WTC11 (cell line): ENCODE results near the gene SRGN. TPM values are rescaled to one million over a fixed set of nuclear protein-coding genes. Genes with fewer than 3 reads are reported as not detected.

ENCODE experiments used
- ATAC-seq: fragments of 200-7000 bp; cut with Tn5 transposase; 2 replicates; pipeline ENCODE4 v1.10.0; 2021; ENCODE audit warnings: mild to moderate bottlenecking, moderate library complexity
- CTCF ChIA-PET: fragments of 300-600 bp; sonication (Branson Sonifier 250); formaldehyde crosslinking; loops from one replicate; lab custom pipeline; 2021; ENCODE audit warnings: antibody characterized with exemption; lab: Charles Lee
- POLR2A ChIA-PET: fragments of 350-600 bp; sonication (Branson Sonifier 250); formaldehyde crosslinking; loops from one replicate; lab custom pipeline; 2021; ENCODE audit warnings: antibody characterized with exemption; lab: Charles Lee
- DNase-seq: peaks from one replicate; pipeline ENCODE4 v3.0.0; 2021; ENCODE audit warnings: low spot score
- H3K27ac Mint-ChIP-seq: 2 replicates; pipeline ENCODE4 v1.8.0; 2021; ENCODE audit warnings: mixed read lengths
- H3K27me3 Mint-ChIP-seq: 2 replicates; pipeline ENCODE4 v1.8.0; 2021; ENCODE audit warnings: low read depth, mild to moderate bottlenecking, moderate library complexity, mixed read lengths
- H3K36me3 Mint-ChIP-seq: 2 replicates; pipeline ENCODE4 v1.8.0; 2021; ENCODE audit warnings: mixed read lengths
- H3K4me1 Mint-ChIP-seq: 2 replicates; pipeline ENCODE4 v1.8.0; 2022; ENCODE audit warnings: mixed read lengths
- H3K4me3 Mint-ChIP-seq: 2 replicates; pipeline ENCODE4 v1.8.0; 2021; ENCODE audit warnings: mild to moderate bottlenecking, moderate library complexity, mixed read lengths
- H3K9me3 Mint-ChIP-seq: 2 replicates; pipeline ENCODE4 v1.8.0; 2021; ENCODE audit warnings: mixed read lengths
- ARID4B ChIP-seq: sonication (generic); formaldehyde crosslinking; IDR thresholded peaks from 2 replicates; pipeline ENCODE4 v1.8.0; 2023; ENCODE audit warnings: missing genetic modification reagents, mild to moderate bottlenecking, borderline replicate concordance
- ATF1 ChIP-seq: sonication (generic); formaldehyde crosslinking; IDR thresholded peaks from 2 replicates; pipeline ENCODE4 v1.8.1; 2023; ENCODE audit warnings: mild to moderate bottlenecking, moderate library complexity, missing genetic modification reagents
- E2F1 ChIP-seq: sonication (generic); formaldehyde crosslinking; IDR thresholded peaks from 2 replicates; pipeline ENCODE4 v1.8.0; 2022; ENCODE audit warnings: mild to moderate bottlenecking, missing genetic modification reagents
- E2F5 ChIP-seq: sonication (generic); formaldehyde crosslinking; IDR thresholded peaks from 2 replicates; pipeline ENCODE4 v1.8.1; 2022; ENCODE audit warnings: mild to moderate bottlenecking, moderate library complexity, missing genetic modification reagents
- ESRRA ChIP-seq: sonication (generic); formaldehyde crosslinking; IDR thresholded peaks from 2 replicates; pipeline ENCODE4 v1.8.1; 2022; ENCODE audit warnings: mild to moderate bottlenecking, missing genetic modification reagents, borderline replicate concordance
- FOXJ3 ChIP-seq: sonication (generic); formaldehyde crosslinking; IDR thresholded peaks from 2 replicates; pipeline ENCODE4 v1.9.0; 2021; ENCODE audit warnings: missing genetic modification reagents, mild to moderate bottlenecking, borderline replicate concordance
- FOXK1 ChIP-seq: sonication (generic); formaldehyde crosslinking; IDR thresholded peaks from 2 replicates; pipeline ENCODE4 v1.8.0; 2022; ENCODE audit warnings: mild to moderate bottlenecking, moderate library complexity, missing genetic modification reagents
- FOXP1 ChIP-seq: sonication (generic); formaldehyde crosslinking; IDR thresholded peaks from 2 replicates; pipeline ENCODE4 v1.8.0; 2022; ENCODE audit warnings: missing genetic modification reagents, mild to moderate bottlenecking, moderate library complexity, borderline replicate concordance
- FOXP4 ChIP-seq: sonication (generic); formaldehyde crosslinking; IDR thresholded peaks from 2 replicates; pipeline ENCODE4 v1.8.0; 2022; ENCODE audit warnings: mild to moderate bottlenecking, missing genetic modification reagents
- GABPB1 ChIP-seq: sonication (generic); formaldehyde crosslinking; IDR thresholded peaks from 2 replicates; pipeline ENCODE4 v1.8.1; 2023; ENCODE audit warnings: mild to moderate bottlenecking, missing genetic modification reagents
- HMGA2 ChIP-seq: fragments of 250-450 bp; sonication (Bioruptor Pico); IDR thresholded peaks from 2 replicates; pipeline ENCODE4 v1.4.0; 2021; ENCODE audit warnings: mild to moderate bottlenecking, moderate library complexity
- HMGXB4 ChIP-seq: sonication (generic); formaldehyde crosslinking; IDR thresholded peaks from 2 replicates; pipeline ENCODE4 v1.8.1; 2023; ENCODE audit warnings: mild to moderate bottlenecking, moderate library complexity, missing genetic modification reagents
- JUN ChIP-seq: sonication (generic); formaldehyde crosslinking; IDR thresholded peaks from 2 replicates; pipeline ENCODE4 v1.8.0; 2023; ENCODE audit warnings: mild to moderate bottlenecking, missing genetic modification reagents
- KAT7 ChIP-seq: sonication (generic); formaldehyde crosslinking; IDR thresholded peaks from 2 replicates; pipeline ENCODE4 v1.8.1; 2023; ENCODE audit warnings: missing genetic modification reagents, mild to moderate bottlenecking, borderline replicate concordance
- PRRX2 ChIP-seq: fragments of 250-450 bp; sonication (Bioruptor Pico); IDR thresholded peaks from 2 replicates; pipeline ENCODE4 v1.8.0; 2021; ENCODE audit warnings: mild to moderate bottlenecking
- RORB ChIP-seq: fragments of 250-450 bp; sonication (Bioruptor Pico); IDR thresholded peaks from 2 replicates; pipeline ENCODE4 v1.9.0; 2021; ENCODE audit warnings: mild to moderate bottlenecking
- USF2 ChIP-seq: sonication (generic); formaldehyde crosslinking; IDR thresholded peaks from 2 replicates; pipeline ENCODE4 v1.8.1; 2023; ENCODE audit warnings: mild to moderate bottlenecking, missing genetic modification reagents, moderate library complexity
- ZBTB21 ChIP-seq: sonication (generic); formaldehyde crosslinking; IDR thresholded peaks from 2 replicates; pipeline ENCODE4 v1.8.1; 2023; ENCODE audit warnings: mild to moderate bottlenecking, missing genetic modification reagents, borderline replicate concordance
- ZNF219 ChIP-seq: sonication (generic); formaldehyde crosslinking; IDR thresholded peaks from 2 replicates; pipeline ENCODE4 v1.8.0; 2023; ENCODE audit warnings: missing genetic modification reagents, mild to moderate bottlenecking, borderline replicate concordance
- ZNF425 ChIP-seq: fragments of 250-450 bp; sonication (Bioruptor Pico); conservative IDR thresholded peaks from 2 replicates; pipeline ENCODE4 v1.9.0; 2021; ENCODE audit warnings: mild to moderate bottlenecking
- total RNA-seq: library from RNA; stranded (reverse); gene quantifications from 3 replicates; pipeline ENCODE4 v1.2.3, GENCODE V29; 2021

Gene SRGN
- total RNA-seq, 1 experiment from 2014 or later = 1.4 TPM

- CTCF ChIA-PET = no interaction called here
- H3K27me3 Mint-ChIP-seq = peaks cover 3% of the 10 kb centered on the region; the same call in 1 of the 2 replicates
- TF ChIP-seq JUN (CRISPR knock-in tag) (no peak), FOXP4 (no peak), ESRRA (no peak), KAT7 (CRISPR knock-in tag) (no peak), FOXP1 (CRISPR knock-in tag) (no peak), ZBTB21 (no peak), ZNF219 (CRISPR knock-in tag) (no peak), FOXK1 (CRISPR knock-in tag) (no peak), E2F1 (CRISPR knock-in tag) (no peak), HMGXB4 (no peak), FOXJ3 (CRISPR knock-in tag) (no peak), ZNF425 (CRISPR knock-in tag) (no peak), GABPB1 (CRISPR knock-in tag) (no peak), ATF1 (CRISPR knock-in tag) (no peak), PRRX2 (no peak)
- TF ChIP-seq, all 79 proteins: peak for 0
- ATAC-seq (no peak), DNase-seq (no peak)
- POLR2A ChIA-PET = no interaction called here
- H3K27ac Mint-ChIP-seq = no peak overlapping the region
- no peaks in the 10 kb centered on the region for H3K9me3 Mint-ChIP-seq
- no peak overlapping the region for H3K4me3 Mint-ChIP-seq
- no peaks in the 10 kb centered on the region for H3K36me3 Mint-ChIP-seq
- peaks cover 20% of the 10 kb centered on the region for H3K4me1 Mint-ChIP-seq
Measured at GRCh38 chr10:69055241-69055640, 32.7 kb upstream of the SRGN start.

- POLR2A ChIA-PET = no interaction called here
- no peaks in the 10 kb centered on the region for H3K36me3 Mint-ChIP-seq
- ATAC-seq = no peak
- TF ChIP-seq ZNF425 (CRISPR knock-in tag) = no peak
- no peak for TF ChIP-seq FOXJ3 (CRISPR knock-in tag)
- no peak for TF ChIP-seq USF2 (CRISPR knock-in tag)
- TF ChIP-seq HMGA2 (CRISPR knock-in tag) = no peak
- TF ChIP-seq RORB (CRISPR knock-in tag) = no peak
- no peak for TF ChIP-seq ARID4B (CRISPR knock-in tag)
- TF ChIP-seq E2F5 (CRISPR knock-in tag) = no peak
Measured at GRCh38 chr10:69056129-69056528, 31.8 kb upstream of the SRGN start.

More at GRCh38 chr10:69056129-69056528, 31.8 kb upstream of the SRGN start:
- Mint-ChIP-seq H3K27ac (no peak overlapping the region), H3K4me1 (peaks cover 20% of the 10 kb centered on the region), H3K9me3 (no peaks in the 10 kb centered on the region), H3K4me3 (no peak overlapping the region), H3K27me3 (peaks cover 3% of the 10 kb centered on the region; the same call in 1 of the 2 replicates)
- DNase-seq = no peak
- CTCF ChIA-PET = no interaction called here
